Motor neuron (in vitro differentiated cells): ENCODE results near the gene CCHCR1. TPM values are rescaled to one million over a fixed set of nuclear protein-coding genes. Genes with fewer than 3 reads are reported as not detected.
A peak's percentile ranks its signal among the peaks of the same experiment; 100 is the strongest.

Experiments
- ATAC-seq, 8 experiments: fragments of 200-7000 bp; cut with Tn5 transposase; replicated peaks in 6 of 8; 2 replicates each; pipeline ENCODE4 v1.8.0; 2021; ENCODE audit warnings: mild to moderate bottlenecking in 8 of 8, moderate library complexity in 8 of 8
- H3K27ac ChIP-seq, 2 donors: fragments of 250-450 bp; sonication (Bioruptor Pico); 2 replicates each; pipeline ENCODE4 v1.9.0; 2021; ENCODE audit warnings: antibody characterized with exemption in 2 of 2, mild to moderate bottlenecking in 2 of 2, moderate library complexity in 1 of 2
- H3K4me1 ChIP-seq, 2 donors: fragments of 250-450 bp; sonication (Bioruptor Pico); replicated peaks in 1 of 2; 2 replicates each; pipeline ENCODE4 v1.6.1; 2021; ENCODE audit warnings: antibody characterized with exemption in 2 of 2, mild to moderate bottlenecking in 2 of 2, moderate library complexity in 1 of 2
- H3K4me3 ChIP-seq, 5 donors: fragments of 250-450 bp; sonication (Bioruptor Pico); 2 replicates each; pipeline ENCODE4 v1.9.0; 2021; ENCODE audit warnings: antibody characterized with exemption in 5 of 5, mild to moderate bottlenecking in 5 of 5, moderate library complexity in 4 of 5
- WGBS, 10 experiments: fragments of 450-650 bp; shearing (Covaris generic); methylation state at CpG; one replicate each; pipeline ENCODE4 v1.0.0; 2022; 5-methylcytosine and 5-hydroxymethylcytosine counted together
- in situ Hi-C, 9 experiments: fragments of 400-800 bp; cut with MboI; loops; one replicate each; pipeline ENCODE4 v1.15.0; 2021; ENCODE audit warnings: low sequenced_read_pairs in 9 of 9, low pct_unique_long_range_greater_than_20kb in 2 of 9; ENCODE audit not compliant: unreplicated experiment in 9 of 9
- total RNA-seq, 8 experiments: library from RNA; unstranded; fragments of 300-600 nt; gene quantifications; 2 replicates each; pipeline versions ENCODE4 v1.2.3 to v1.2.4, GENCODE V29; 2022

CCHCR1 gene
- total RNA-seq, 8 experiments from 2014 or later: 12.1 to 33.8 (median 15.6) TPM

DNA sequence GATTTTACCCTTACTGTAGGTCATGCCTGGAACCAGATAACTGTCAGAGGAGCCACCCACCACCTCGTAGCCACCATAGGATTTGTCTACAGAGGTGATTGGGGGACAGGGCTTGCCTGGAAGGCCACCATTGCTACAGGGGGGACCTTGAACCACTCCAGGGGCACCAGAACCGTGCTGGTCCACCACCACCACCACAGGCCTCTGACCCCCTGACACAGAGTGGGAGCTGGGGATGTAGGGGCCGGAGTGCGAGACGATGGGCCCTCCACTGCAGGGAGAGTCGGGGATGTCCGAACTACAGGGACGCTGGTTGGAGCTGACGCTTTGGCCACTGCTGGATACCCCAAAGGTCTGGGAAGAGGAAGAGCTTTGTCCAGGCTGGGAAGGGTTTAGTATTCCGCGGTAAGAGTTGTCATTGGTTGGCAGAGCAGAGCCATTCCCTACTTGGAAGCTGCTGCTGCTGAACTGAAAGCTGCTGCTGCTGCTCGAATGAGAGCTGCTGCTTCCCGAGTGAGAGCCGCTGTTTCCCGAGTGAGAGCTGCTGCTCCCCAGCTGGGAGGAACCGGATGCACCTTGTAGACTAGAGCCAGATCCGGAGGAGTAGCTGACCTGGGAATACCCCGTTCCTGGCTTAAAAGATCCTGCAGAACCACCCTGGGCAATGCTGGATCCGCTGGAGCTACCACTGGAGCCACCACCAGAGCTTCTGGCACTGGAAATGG, 40.8 kb downstream of the CCHCR1 start:
- no peak overlapping the region for H3K27ac ChIP-seq
- no peak overlapping the region for H3K4me3 ChIP-seq
- 6 to 90% (median 62%) methylated on average over 2 to 13 of the region's 19 CpGs; no CpG with 5 or more reads in 4 of the 10 experiments for WGBS, 10 experiments
- H3K4me1 ChIP-seq: no peaks in the 10 kb centered on the region
- in situ Hi-C loops: loop anchor here in 1 of 9 experiments (25.0 kb wide), 1 partner anchor 630 kb away; the partner anchor contains the start of gene HLA-E
- peak in 1 of 8 experiments; percentile 2 for ATAC-seq

DNA sequence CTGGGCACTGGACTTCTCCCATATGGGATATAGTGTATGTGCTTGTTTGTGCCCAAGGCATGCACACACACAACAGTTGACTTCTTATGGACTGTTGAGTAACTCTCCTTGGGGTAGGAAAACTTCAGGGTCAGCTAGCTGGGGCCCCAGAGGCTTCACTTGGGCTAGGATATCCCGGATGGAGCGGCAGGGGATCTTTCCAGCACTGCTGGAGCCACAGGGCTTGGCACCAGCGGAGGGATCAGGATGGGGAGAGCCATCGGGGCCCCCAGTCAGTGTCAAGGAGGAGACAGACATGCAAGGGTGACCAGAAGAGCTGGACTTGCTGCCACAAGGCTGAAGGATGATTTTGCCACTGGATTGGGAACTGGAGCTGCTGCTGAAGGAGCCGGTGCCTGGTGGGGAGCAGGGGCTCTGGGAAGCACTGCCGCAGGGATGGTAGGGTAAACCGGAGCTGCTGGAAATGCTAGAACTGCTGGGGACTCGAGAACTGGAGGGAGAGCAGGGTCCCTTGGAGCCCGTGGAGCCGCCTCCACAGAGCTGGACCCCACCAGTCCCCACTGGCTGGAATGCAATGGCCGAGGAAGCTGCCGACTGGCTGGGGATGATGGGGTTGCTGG, 41.6 kb downstream of the CCHCR1 start:
- in situ Hi-C loops: loop anchor here in 1 of 9 experiments (25.0 kb wide), 1 partner anchor 629 kb away; the partner anchor contains the start of gene HLA-E
- H3K4me1 ChIP-seq: no peaks in the 10 kb centered on the region
- WGBS, 10 experiments: 72 to 100% (median 92%) methylated on average over 1 to 7 of the region's 12 CpGs; no CpG with 5 or more reads in 6 of the 10 experiments
- H3K4me3 ChIP-seq: no peak overlapping the region
- no peak for ATAC-seq
- no peak overlapping the region for H3K27ac ChIP-seq

DNA sequence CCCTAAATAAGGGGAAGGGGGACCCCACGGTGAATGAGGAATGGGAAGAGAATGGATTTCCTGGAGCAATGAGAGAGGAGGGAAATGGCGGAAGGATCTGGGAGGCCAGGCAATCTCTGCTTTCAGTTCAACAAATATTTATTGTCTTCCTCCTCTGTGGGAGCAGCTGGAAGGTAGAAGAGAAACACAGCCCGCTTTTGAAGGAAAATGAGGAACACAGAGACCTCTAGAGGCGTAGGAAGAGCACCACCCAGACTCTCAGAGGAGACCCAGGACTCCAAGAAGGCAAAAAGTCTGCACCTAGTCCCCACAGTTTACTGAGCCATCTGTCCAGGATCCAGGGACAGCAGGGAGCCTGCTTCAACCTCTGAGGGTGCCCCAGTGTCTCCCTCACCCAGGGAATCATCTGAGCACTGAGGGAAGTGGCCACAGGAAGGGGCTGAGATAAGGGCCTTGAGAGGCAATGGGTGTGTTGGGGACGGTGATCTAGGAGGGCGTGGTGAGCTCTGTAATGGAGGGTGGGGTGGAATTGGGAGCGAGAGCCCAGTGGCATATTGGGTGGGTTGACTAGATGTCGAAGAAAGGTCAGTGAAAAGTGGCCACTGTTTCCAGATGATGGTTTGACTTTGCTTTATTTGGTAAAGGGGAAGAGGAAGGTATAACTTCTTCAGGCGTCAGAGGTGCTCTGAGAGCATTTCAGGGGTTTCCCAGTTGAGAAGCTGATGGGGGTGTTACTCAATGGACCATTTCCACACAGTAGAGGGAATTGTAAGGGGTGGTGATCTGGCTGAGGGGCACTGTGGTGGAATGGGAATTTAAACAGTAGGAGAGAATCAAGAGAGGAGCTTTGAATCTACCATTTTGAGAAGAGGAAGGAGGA, 42.4 kb downstream of the CCHCR1 start:
- Histone ChIP-seq H3K27ac (no peak overlapping the region), H3K4me1 (no peaks in the 10 kb centered on the region), H3K4me3 (no peak overlapping the region)
- in situ Hi-C loops: loop anchor here in 1 of 9 experiments (25.0 kb wide), 1 partner anchor 628 kb away; the partner anchor contains the start of gene HLA-E
- peak in 5 of 8 experiments; percentile 39 to 59 (median 47) for ATAC-seq
- 0 to 100% (median 40%) methylated on average over 1 to 5 of the region's 9 CpGs; no CpG with 5 or more reads in 1 of the 10 experiments for WGBS, 10 experiments

DNA sequence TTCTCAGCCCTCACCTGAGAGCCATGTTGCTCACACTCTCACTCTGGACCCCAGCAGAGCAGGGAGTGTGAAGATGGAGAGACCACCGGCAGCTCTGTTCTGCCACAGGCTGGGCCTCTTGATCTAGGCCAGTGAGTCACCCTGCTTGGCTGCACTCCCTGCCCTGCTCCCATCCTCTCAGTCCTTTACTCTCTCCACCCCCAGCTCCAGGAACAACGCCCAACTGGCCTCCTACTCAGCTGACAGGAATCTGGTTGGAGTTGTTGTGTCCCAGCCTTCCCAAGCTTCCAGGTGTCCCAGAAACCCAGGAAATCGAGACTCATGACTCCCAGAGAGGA, 43.1 kb downstream of the CCHCR1 start, which contains the start of gene PSORS1C1:
TSS of gene PSORS1C1 (plus strand) at position 260 of the 338 bp plus-strand sequence. CDS start 14,833 bp downstream, outside the sequence.
- peak; percentile 64 to 96 (median 85) for ATAC-seq
- 0 to 60% (median 34%) methylated on average over 1 to 3 of the region's 3 CpGs; no CpG with 5 or more reads in 7 of the 10 experiments for WGBS, 10 experiments
- in situ Hi-C loops: loop anchor here in 1 of 9 experiments (25.0 kb wide), 1 partner anchor 627 kb away; the partner anchor contains the start of gene HLA-E
- Histone ChIP-seq H3K4me3 (no peak within 1 kb of the TSS), H3K27ac (no peak within 1 kb of the TSS), H3K4me1 (no peaks in the 10 kb centered on the region)

DNA sequence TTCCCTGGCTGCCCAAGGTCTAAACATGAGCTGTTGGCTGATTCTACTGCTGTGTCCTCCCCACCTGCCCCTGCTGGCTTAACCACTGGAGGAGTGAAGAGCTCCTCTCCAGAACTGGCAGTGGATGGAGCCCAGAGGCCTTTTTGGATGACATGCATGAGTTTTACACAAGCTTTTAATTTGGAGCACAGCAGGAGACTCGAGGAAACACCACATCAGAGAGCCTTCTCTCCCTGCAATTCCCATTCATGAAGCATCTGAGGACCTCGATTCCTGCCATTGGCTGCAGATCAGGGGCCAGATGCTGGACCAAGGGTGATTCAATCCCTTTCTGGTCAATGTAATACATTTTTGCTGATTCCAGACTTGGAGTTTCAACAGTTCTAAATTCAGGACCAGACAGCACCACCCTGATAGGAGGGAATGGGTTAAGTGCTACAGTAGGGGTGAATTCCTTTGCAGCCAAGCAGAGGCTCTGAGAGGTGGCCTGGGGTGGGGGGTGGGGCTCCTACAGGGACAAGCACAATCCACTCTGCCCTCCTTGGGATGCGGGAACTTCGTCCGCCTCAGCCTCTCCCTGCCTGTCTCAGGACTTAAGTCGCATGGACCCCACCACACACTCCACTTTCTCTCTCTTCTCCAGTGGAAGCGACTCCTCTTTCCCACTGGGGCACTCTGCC, 43.6 kb downstream of the CCHCR1 start:
- in situ Hi-C loops: loop anchor here in 1 of 9 experiments (25.0 kb wide), 1 partner anchor 627 kb away; the partner anchor contains the start of gene HLA-E
- no peak overlapping the region for H3K4me3 ChIP-seq
- no peak overlapping the region for H3K27ac ChIP-seq
- H3K4me1 ChIP-seq: no peaks in the 10 kb centered on the region
- WGBS, 10 experiments: 0 to 100% (median 26%) methylated on average over 1 to 4 of the region's 7 CpGs; no CpG with 5 or more reads in 2 of the 10 experiments
- ATAC-seq: peak in 6 of 8 experiments; percentile 3 to 38 (median 20)

DNA sequence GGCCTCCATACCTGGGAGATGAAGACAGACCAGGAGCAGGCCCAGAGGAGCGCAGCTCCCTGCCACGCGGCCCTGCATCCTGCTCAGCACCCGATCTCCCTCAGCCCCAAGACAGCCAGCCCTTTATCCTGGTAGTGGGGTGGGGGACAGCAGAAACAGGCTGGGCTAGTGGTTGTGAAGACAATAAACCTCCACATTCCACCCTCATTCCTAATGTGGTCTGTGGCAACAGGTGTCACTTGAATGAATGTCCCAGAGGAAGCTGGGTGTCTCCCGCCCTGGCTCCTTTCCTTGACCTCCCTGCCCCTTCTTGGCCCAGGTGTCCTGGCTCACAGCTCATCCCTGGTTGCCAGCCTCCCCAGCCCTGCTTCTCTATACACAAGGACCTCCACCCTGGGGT, 45.1 kb downstream of the CCHCR1 start, which contains the start of gene C6orf15:
TSS of gene C6orf15 (minus strand) at position 98 of the 400 bp plus-strand sequence. CDS start at position 78, 20 bp downstream.
- in situ Hi-C loops: loop anchor here in 1 of 9 experiments (25.0 kb wide), 1 partner anchor 625 kb away; the partner anchor contains the start of gene HLA-E
- no peaks in the 10 kb centered on the region for H3K4me1 ChIP-seq
- 80 to 100% (median 89%) methylated on average over 1 to 4 of the region's 5 CpGs; no CpG with 5 or more reads in 6 of the 10 experiments for WGBS, 10 experiments
- no peak within 1 kb of the TSS for H3K27ac ChIP-seq
- H3K4me3 ChIP-seq: no peak within 1 kb of the TSS
- ATAC-seq: no peak

DNA sequence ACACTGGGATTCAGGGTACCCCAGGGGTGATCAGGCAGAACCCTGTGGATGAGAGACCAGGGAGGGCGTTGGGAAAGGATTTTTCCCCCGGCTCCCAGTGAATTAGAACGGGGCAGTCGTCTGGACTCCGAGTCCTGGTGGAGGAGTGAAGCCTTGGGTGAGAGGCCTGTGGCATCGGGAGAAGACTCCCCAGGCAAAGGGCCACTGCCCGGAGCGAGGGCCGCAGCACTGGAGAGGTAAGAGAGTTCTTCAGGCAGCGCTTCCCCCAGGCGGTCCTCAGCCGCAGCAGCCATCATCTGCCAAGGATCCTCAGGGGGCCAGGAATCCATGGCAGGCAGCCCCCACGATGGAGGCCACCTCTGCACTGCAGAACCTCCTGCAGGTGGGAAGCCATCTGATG, 45.9 kb downstream of the CCHCR1 start:
- in situ Hi-C loops: loop anchor here in 1 of 9 experiments (25.0 kb wide), 1 partner anchor 624 kb away; the partner anchor contains the start of gene HLA-E
- 50 to 97% methylated on average over 2 to 5 of the region's 13 CpGs; no CpG with 5 or more reads in 8 of the 10 experiments for WGBS, 10 experiments
- ATAC-seq: no peak
- Histone ChIP-seq H3K4me3 (no peak overlapping the region), H3K27ac (no peak overlapping the region), H3K4me1 (no peaks in the 10 kb centered on the region)

DNA sequence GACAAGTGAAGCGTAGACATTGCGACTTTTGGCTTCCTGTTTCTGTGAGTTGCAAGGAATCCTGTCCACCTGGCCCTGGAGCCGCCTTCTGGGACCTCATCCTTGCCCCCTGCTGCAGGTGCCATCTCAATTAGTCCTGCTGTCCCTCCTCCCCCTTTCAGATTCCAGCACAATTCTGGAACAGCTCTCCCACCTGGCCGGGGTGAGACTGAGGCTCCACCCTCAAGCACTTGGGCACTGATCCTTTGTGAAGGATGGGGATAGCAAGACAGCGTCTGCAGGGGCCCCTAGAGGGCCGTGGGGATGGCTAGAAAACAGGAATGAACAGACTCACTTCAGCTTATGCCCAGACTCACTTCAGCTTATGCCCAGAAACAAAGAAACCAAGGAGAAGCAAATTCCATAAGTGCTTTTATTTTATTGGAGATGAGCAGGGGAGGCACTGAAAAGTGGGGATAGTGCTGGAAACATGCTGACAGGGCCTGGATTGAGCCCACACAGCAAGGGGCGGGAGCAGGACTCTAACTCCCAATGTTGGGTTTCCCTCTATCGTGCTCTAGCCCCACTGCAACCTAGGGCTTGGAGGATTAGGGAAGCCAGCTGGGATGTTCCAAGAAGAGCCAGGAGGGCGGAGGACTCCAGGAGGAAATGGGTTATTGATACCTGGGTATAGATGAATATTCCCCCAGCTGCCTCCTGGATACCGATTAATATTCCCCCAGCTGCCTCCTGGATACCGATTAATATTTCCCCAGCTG, 46.6 kb downstream of the CCHCR1 start:
- H3K27ac ChIP-seq: no peak overlapping the region
- ATAC-seq: peak in 1 of 8 experiments; percentile 27
- no peak overlapping the region for H3K4me3 ChIP-seq

DNA sequence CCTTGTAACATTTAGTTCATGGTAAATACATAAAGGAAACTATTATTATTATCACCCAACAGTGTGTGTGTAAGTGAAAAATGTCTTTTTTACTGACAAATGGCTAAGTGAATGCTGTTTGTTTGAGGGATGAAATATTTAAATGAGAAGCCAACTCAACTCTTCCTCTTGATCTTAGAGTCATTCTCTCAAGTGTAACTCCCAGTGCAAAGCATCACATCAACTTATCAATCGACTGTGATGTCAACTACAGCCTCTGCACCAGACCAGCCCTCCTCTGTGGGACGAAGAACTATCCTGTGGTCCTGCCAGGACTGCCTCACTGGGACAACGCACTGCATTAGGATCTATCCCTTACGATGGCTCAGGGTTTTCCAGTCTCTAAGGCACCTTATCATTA, 50.5 kb downstream of the CCHCR1 start:
- no peak for ATAC-seq
- no peaks in the 10 kb centered on the region for H3K4me1 ChIP-seq
- H3K27ac ChIP-seq: no peak overlapping the region
- no peak overlapping the region for H3K4me3 ChIP-seq
- in situ Hi-C loops: loop anchor here in 1 of 9 experiments (25.0 kb wide), 1 partner anchor 620 kb away; the partner anchor contains the start of gene HLA-E
- WGBS, 10 experiments: 9 to 92% (median 48%) methylated on average over 1 to 4 of the region's 4 CpGs; no CpG with 5 or more reads in 2 of the 10 experiments

More for the DNA sequence above, 46.6 kb downstream of the CCHCR1 start:
- 0 to 93% (median 63%) methylated on average over 1 to 8 of the region's 11 CpGs; no CpG with 5 or more reads in 1 of the 10 experiments for WGBS, 10 experiments
- in situ Hi-C loops: loop anchor here in 1 of 9 experiments (25.0 kb wide), 1 partner anchor 624 kb away; the partner anchor contains the start of gene HLA-E
- no peaks in the 10 kb centered on the region for H3K4me1 ChIP-seq

DNA sequence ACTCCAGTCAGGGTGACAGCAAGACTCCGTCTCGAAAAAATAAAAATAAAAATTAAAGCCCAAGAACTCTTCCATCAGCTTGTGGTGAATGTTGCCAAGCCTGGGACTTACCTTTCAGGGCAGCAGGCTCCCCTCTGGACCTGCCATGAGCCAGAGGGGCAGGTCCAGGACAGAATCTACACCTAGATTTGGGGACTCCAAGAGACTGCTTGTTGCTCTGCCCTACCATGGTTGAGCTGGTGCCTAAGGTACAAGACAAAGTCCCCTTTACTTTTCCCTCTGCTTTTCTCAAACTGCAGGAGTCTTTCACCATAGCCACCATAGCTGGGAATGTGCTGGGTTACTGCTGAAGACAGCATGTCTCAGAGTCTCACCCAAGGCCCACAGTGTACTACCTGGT, 54.5 kb downstream of the CCHCR1 start:
- WGBS, 10 experiments: 80 to 100% (median 83%) methylated on average over 1 to 2 of the region's 2 CpGs; no CpG with 5 or more reads in 7 of the 10 experiments
- no peak overlapping the region for H3K27ac ChIP-seq

DNA sequence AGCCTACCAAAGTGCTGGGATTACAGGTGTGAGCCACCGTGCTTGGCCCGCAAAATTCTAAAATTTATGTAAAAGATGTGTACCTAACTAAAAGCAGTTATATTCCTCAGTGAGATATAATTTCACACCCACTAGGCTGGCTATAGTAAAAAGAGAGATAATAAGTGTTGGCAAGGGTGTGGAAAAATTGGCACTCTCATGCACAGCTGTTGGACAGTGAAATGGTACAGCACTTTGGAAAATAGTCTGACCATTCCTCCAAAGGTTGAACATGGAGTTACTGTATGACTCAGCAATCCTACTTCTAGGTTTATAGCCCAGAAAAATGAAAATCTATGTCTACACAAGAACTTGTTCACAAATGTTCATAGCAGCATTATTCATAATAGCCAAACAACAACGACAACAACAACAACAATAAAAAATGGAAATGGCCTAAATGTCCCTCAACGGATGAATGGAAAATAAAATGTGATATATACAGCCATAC, 59.1 kb downstream of the CCHCR1 start:
- ATAC-seq: no peak
- no peak overlapping the region for H3K4me3 ChIP-seq
- WGBS, 10 experiments: 50 to 100% (median 87%) methylated on average over 1 to 4 of the region's 4 CpGs
- H3K4me1 ChIP-seq: no peaks in the 10 kb centered on the region
- no peak overlapping the region for H3K27ac ChIP-seq
- in situ Hi-C loops: loop anchor here in 7 of 9 experiments (25.0 kb wide), 4 partner anchors 186 to 561 kb away; partner anchors contain the start of genes GTF2H4 (in 3 of the 7), VARS2 (in 3 of the 7), FLOT1 (in 2 of the 7) and IER3 (in 2 of the 7)

More for the DNA sequence above, 54.5 kb downstream of the CCHCR1 start:
- in situ Hi-C loops: loop anchor here in 1 of 9 experiments (25.0 kb wide), 1 partner anchor 616 kb away; the partner anchor contains the start of gene HLA-E
- no peaks in the 10 kb centered on the region for H3K4me1 ChIP-seq
- ATAC-seq: no peak
- H3K4me3 ChIP-seq: no peak overlapping the region
